Suprapubic skin (tissue), 4 donors: Measurements from ENCODE around the gene PPP3R1.

ENCODE experiments used
- CTCF ChIP-seq, 2 donors: fragments of 200-600 bp in 1 of 2; fragments of 450-650 bp in 1 of 2; sonication (generic) in 1 of 2; IDR thresholded peaks; one replicate each; pipeline ENCODE4 v1.5.1; 2016 to 2019; ENCODE audit warnings: antibody characterized with exemption in 2 of 2, mild to moderate bottlenecking in 1 of 2, moderate library complexity in 1 of 2
- EP300 ChIP-seq: sonication (generic); formaldehyde crosslinking; IDR thresholded peaks from one replicate; pipeline ENCODE4 v1.6.1; 2017; ENCODE audit warnings: antibody characterized with exemption
- POLR2A ChIP-seq, 2 donors: fragments of 450-650 bp; IDR thresholded peaks; one replicate each; pipeline ENCODE4 v1.6.1; 2017; ENCODE audit warnings: antibody characterized with exemption in 2 of 2, mild to moderate bottlenecking in 2 of 2, moderate library complexity in 2 of 2
- POLR2AphosphoS5 ChIP-seq, 3 donors: sonication (generic); formaldehyde crosslinking; IDR thresholded peaks; one replicate each; pipeline ENCODE4 v1.6.1; 2017; ENCODE audit warnings: antibody characterized with exemption in 3 of 3

GRCh38 chr2:68284896-68285295 lies 32.6 kb upstream of the PPP3R1 start:
- TF ChIP-seq CTCF (IDR thresholded peaks at IDR 0.05) (no peak), EP300 (no peak), POLR2A (IDR thresholded peaks at IDR 0.05) (no peak), POLR2AphosphoS5 (IDR thresholded peaks at IDR 0.05) (peak in 1 of 3 donors; percentile 55)
